ENCODE measurements around the gene APOC1. TPM values are rescaled to one million over a fixed set of nuclear protein-coding genes. Genes with fewer than 3 reads are reported as not detected.
"Not testable (repeated sequence)": the region's sequence is repeated elsewhere in the genome, so short reads cannot be mapped to it uniquely, and the experiment has no call there.

APOC1 gene
- total RNA-seq, 4 donors from 2014 or later = 38.6 to 58.3 (median 47.7) TPM

GRCh38 chr19:44884566-44884965, 29.8 kb upstream of the APOC1 start:
- WGBS = 81% methylated on average over 4 of the region's 4 CpGs
- TF ChIP-seq EP300 (IDR thresholded peaks at IDR 0.05) = no peak
- TF ChIP-seq, protein P1, sequence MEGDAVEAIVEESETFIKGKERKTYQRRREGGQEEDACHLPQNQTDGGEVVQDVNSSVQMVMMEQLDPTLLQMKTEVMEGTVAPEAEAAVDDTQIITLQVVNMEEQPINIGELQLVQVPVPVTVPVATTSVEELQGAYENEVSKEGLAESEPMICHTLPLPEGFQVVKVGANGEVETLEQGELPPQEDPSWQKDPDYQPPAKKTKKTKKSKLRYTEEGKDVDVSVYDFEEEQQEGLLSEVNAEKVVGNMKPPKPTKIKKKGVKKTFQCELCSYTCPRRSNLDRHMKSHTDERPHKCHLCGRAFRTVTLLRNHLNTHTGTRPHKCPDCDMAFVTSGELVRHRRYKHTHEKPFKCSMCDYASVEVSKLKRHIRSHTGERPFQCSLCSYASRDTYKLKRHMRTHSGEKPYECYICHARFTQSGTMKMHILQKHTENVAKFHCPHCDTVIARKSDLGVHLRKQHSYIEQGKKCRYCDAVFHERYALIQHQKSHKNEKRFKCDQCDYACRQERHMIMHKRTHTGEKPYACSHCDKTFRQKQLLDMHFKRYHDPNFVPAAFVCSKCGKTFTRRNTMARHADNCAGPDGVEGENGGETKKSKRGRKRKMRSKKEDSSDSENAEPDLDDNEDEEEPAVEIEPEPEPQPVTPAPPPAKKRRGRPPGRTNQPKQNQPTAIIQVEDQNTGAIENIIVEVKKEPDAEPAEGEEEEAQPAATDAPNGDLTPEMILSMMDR (IDR thresholded peaks at IDR 0.05) = no peak
- no peak for TF ChIP-seq POLR2AphosphoS5 (IDR thresholded peaks at IDR 0.05)
- no peak for TF ChIP-seq POLR2A (IDR thresholded peaks at IDR 0.05)

GRCh38 chr19:44886141-44886540, 28.3 kb upstream of the APOC1 start:
- Histone ChIP-seq H3K4me3 (no peak overlapping the region), H3K4me1 (peaks cover 10% of the 10 kb centered on the region), H3K9me3 (no peaks in the 10 kb centered on the region), H3K27me3 (no peaks in the 10 kb centered on the region), H3K27ac (no peak overlapping the region), H3K36me3 (peaks cover 32% of the 10 kb centered on the region)
- TF ChIP-seq, protein P1 (IDR thresholded peaks at IDR 0.05) = no peak
- TF ChIP-seq POLR2A (IDR thresholded peaks at IDR 0.05) (no peak), EP300 (IDR thresholded peaks at IDR 0.05) (no peak), POLR2AphosphoS5 (IDR thresholded peaks at IDR 0.05) (no peak)
- no peak for DNase-seq (ENCODE audit: low spot score in 2 of 2)
- 94% methylated on average over 4 of the region's 6 CpGs for WGBS

More at GRCh38 chr19:44884566-44884965, 29.8 kb upstream of the APOC1 start:
- Histone ChIP-seq H3K36me3 (peaks cover 32% of the 10 kb centered on the region), H3K4me1 (peaks cover 4% of the 10 kb centered on the region), H3K4me3 (no peak overlapping the region), H3K9me3 (no peaks in the 10 kb centered on the region), H3K27me3 (no peaks in the 10 kb centered on the region), H3K27ac (no peak overlapping the region)
- no peak for DNase-seq (ENCODE audit: low spot score in 2 of 2)

DNA sequence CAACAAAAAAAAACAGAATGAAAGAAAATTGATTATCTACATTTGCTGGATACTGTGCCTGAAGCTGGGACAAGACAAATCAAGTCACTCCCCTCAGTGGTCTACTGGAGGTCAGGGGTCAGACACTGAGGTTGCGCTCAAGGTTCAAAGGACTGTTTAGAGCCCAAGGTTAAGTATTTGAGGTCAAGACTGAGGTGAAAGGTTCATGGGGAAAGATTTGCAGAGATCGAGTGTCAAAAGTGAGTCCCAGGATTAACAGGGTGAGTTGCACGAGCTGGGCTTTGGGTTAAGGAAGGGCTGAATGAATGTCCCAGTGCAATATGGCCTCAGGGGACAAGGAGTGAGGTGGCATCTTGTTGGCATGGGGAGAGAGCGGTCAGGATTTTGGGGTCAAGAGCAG, 26.8 kb upstream of the APOC1 start:
- WGBS = 90% methylated on average over 4 of the region's 4 CpGs
- no peak for DNase-seq (ENCODE audit: low spot score in 2 of 2)

GRCh38 chr19:44888335-44888734, 26.1 kb upstream of the APOC1 start:
- H3K9me3 ChIP-seq; H3K27ac ChIP-seq; DNase-seq (ENCODE audit: low spot score in 2 of 2); H3K27me3 ChIP-seq; H3K4me3 ChIP-seq: not testable (repeated sequence)
- peaks cover 28% of the 10 kb centered on the region for H3K4me1 ChIP-seq
- WGBS = 100% methylated on average over 4 of the region's 5 CpGs
- H3K36me3 ChIP-seq = peaks cover 34% of the 10 kb centered on the region

More for the DNA sequence above, 26.8 kb upstream of the APOC1 start:
- TF ChIP-seq POLR2A (IDR thresholded peaks at IDR 0.05) (no peak), POLR2AphosphoS5 (IDR thresholded peaks at IDR 0.05) (no peak), EP300 (IDR thresholded peaks at IDR 0.05) (no peak)
- TF ChIP-seq, protein P1 (IDR thresholded peaks at IDR 0.05) = no peak
- peaks cover 21% of the 10 kb centered on the region for H3K4me1 ChIP-seq
- no peak overlapping the region for H3K27ac ChIP-seq
- no peaks in the 10 kb centered on the region for H3K27me3 ChIP-seq
- no peaks in the 10 kb centered on the region for H3K9me3 ChIP-seq
- H3K4me3 ChIP-seq = no peak overlapping the region
- H3K36me3 ChIP-seq = peaks cover 32% of the 10 kb centered on the region

GRCh38 chr19:44889830-44890365, 24.5 kb upstream of the APOC1 start:
- no peaks in the 10 kb centered on the region for H3K9me3 ChIP-seq
- DNase-seq (ENCODE audit: low spot score in 2 of 2) = no peak
- no peak overlapping the region for H3K27ac ChIP-seq
- peak overlapping the region; percentile 86 for H3K4me3 ChIP-seq
- H3K4me1 ChIP-seq = peaks cover 29% of the 10 kb centered on the region
- H3K27me3 ChIP-seq = no peaks in the 10 kb centered on the region
- H3K36me3 ChIP-seq = peaks cover 46% of the 10 kb centered on the region
- TF ChIP-seq POLR2A (IDR thresholded peaks at IDR 0.05) (no peak), POLR2AphosphoS5 (IDR thresholded peaks at IDR 0.05) (no peak), EP300 (IDR thresholded peaks at IDR 0.05) (no peak)
- TF ChIP-seq, protein P1 (IDR thresholded peaks at IDR 0.05) = no peak
- 56% methylated on average over 17 of the region's 17 CpGs for whole genome bisulfite sequencing

Data from suprapubic skin (tissue), 4 donors.